ENCODE data around the gene MYLK4. TPM values are rescaled to one million over a fixed set of nuclear protein-coding genes. Genes with fewer than 3 reads are reported as not detected.

The MYLK4 gene
- total RNA-seq, 1 donor from 2014 or later: 0.97 TPM

- Mint-ChIP-seq H3K4me1 (ENCODE audit: unreplicated experiment) (peaks cover 30% of the 10 kb centered on the region), H3K9me3 (ENCODE audit: unreplicated experiment) (no peaks in the 10 kb centered on the region), H3K4me3 (ENCODE audit: unreplicated experiment) (no peak overlapping the region), H3K27ac (ENCODE audit: unreplicated experiment) (peak overlapping the region; percentile 83), H3K36me3 (ENCODE audit: low read depth, unreplicated experiment) (peaks cover 45% of the 10 kb centered on the region), H3K27me3 (ENCODE audit: unreplicated experiment) (peaks cover 5% of the 10 kb centered on the region)
- TF ChIP-seq CTCF (IDR thresholded peaks at IDR 0.05; ENCODE audit: unreplicated experiment): no peak
- DNase-seq (ENCODE audit: low spot score): no peak
These were observed 32.7 kb upstream of the MYLK4 start for GRCh38 chr6:2783188-2783963.

- DNase-seq (ENCODE audit: low spot score): no peak
- TF ChIP-seq CTCF (IDR thresholded peaks at IDR 0.05; ENCODE audit: unreplicated experiment): no peak
- peaks cover 42% of the 10 kb centered on the region for H3K36me3 Mint-ChIP-seq (ENCODE audit: low read depth, unreplicated experiment)
These were observed 32.1 kb upstream of the MYLK4 start for GRCh38 chr6:2782825-2783187.

GRCh38 chr6:2782356-2782708, 31.6 kb upstream of the MYLK4 start:
- TF ChIP-seq CTCF (IDR thresholded peaks at IDR 0.05; ENCODE audit: unreplicated experiment): no peak
- Mint-ChIP-seq H3K27ac (ENCODE audit: unreplicated experiment) (peak overlapping the region; percentile 83), H3K9me3 (ENCODE audit: unreplicated experiment) (no peaks in the 10 kb centered on the region), H3K36me3 (ENCODE audit: low read depth, unreplicated experiment) (peaks cover 37% of the 10 kb centered on the region), H3K4me3 (ENCODE audit: unreplicated experiment) (peak overlapping the region; percentile 28), H3K4me1 (ENCODE audit: unreplicated experiment) (peaks cover 34% of the 10 kb centered on the region), H3K27me3 (ENCODE audit: unreplicated experiment) (peaks cover 7% of the 10 kb centered on the region)
- DNase-seq (ENCODE audit: low spot score): no peak

More at GRCh38 chr6:2782825-2783187, 32.1 kb upstream of the MYLK4 start:
- Mint-ChIP-seq H3K27ac (ENCODE audit: unreplicated experiment) (peak overlapping the region; percentile 83), H3K9me3 (ENCODE audit: unreplicated experiment) (no peaks in the 10 kb centered on the region), H3K4me3 (ENCODE audit: unreplicated experiment) (no peak overlapping the region), H3K27me3 (ENCODE audit: unreplicated experiment) (peaks cover 5% of the 10 kb centered on the region), H3K4me1 (ENCODE audit: unreplicated experiment) (peaks cover 30% of the 10 kb centered on the region)

DNA sequence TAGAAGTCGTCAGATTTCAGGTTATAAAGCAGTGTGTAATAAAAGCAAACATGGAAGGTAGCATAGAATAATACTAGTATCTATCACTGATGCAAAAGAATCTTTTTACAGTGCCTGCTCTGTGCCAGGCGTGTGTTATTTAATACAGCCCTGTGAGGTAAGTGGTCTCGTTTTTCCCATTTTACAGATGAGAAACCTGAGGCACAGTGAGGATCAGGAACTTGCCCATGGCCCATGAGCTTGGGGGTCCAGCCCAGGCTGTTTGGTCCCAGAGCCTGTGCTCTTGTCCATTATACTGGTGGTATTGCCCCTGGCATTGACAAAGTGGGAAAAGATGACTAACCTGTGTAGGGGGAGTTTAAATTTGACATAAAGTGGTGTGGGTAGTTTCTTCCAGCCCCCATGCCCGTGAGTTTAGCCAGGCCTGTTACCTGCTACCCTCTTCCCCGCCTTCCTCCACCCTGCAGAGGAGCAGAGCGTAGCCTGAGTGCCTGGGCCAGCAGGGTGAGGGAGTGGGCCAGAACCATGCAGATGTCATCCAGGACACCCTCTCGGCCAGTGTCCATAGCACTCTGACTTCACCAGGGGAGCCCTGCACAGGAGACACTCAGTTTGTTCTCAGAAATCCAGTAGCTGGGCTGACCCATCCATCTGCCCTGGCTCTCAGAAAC, 31.1 kb upstream of the MYLK4 start:
- Mint-ChIP-seq H3K9me3 (ENCODE audit: unreplicated experiment) (no peaks in the 10 kb centered on the region), H3K27ac (ENCODE audit: unreplicated experiment) (no peak overlapping the region), H3K4me3 (ENCODE audit: unreplicated experiment) (no peak overlapping the region), H3K27me3 (ENCODE audit: unreplicated experiment) (peaks cover 7% of the 10 kb centered on the region), H3K36me3 (ENCODE audit: low read depth, unreplicated experiment) (peaks cover 33% of the 10 kb centered on the region), H3K4me1 (ENCODE audit: unreplicated experiment) (peaks cover 36% of the 10 kb centered on the region)
- TF ChIP-seq CTCF (IDR thresholded peaks at IDR 0.05; ENCODE audit: unreplicated experiment): no peak
- DNase-seq (ENCODE audit: low spot score): no peak
